Measurements from ENCODE around the gene CORO2B.

CORO2B gene

GRCh38 chr15:68666120-68666811, 87.5 kb downstream of the CORO2B start:
- Histone ChIP-seq H3K4me3 (replicated peaks; ENCODE audit: insufficient read depth, low read length) (no peak overlapping the region), H3K27me3 (ENCODE audit: insufficient read depth, poor library complexity, severe bottlenecking) (no peaks in the 10 kb centered on the region), H3K27ac (replicated peaks) (no peak overlapping the region)
- DNase-seq (ENCODE audit: low read depth in 1 of 2, low spot score in 1 of 2), result peak in 1 of 2 experiments; percentile 47
- TF ChIP-seq POLR2AphosphoS5 (IDR thresholded peaks at IDR 0.05; ENCODE audit: low read depth), result peak; percentile 58; the same call in 1 of the 2 replicates
- peak; percentile 50 for TF ChIP-seq REST (IDR thresholded peaks at IDR 0.05; ENCODE audit: insufficient replicate concordance, low read depth)
- peak; percentile 59; the same call in 1 of the 2 replicates for TF ChIP-seq SPI1 (IDR thresholded peaks at IDR 0.05; ENCODE audit: borderline replicate concordance, low read depth)
- no peak for TF ChIP-seq CTCF (IDR thresholded peaks at IDR 0.05; ENCODE audit: insufficient read depth, low read length)

- Histone ChIP-seq H3K27me3 (ENCODE audit: insufficient read depth, poor library complexity, severe bottlenecking) (no peaks in the 10 kb centered on the region), H3K4me3 (replicated peaks; ENCODE audit: insufficient read depth, low read length) (no peak overlapping the region), H3K27ac (replicated peaks) (no peak overlapping the region)
- DNase-seq (ENCODE audit: low read depth in 1 of 2, low spot score in 1 of 2), result no peak
- no peak for TF ChIP-seq SPI1 (IDR thresholded peaks at IDR 0.05; ENCODE audit: borderline replicate concordance, low read depth)
Observed at GRCh38 chr15:68666812-68667450, 88.1 kb downstream of the CORO2B start.

GRCh38 chr15:68667800-68668625, 89.2 kb downstream of the CORO2B start:
- no peak for DNase-seq (ENCODE audit: low read depth in 1 of 2, low spot score in 1 of 2)
- H3K27ac ChIP-seq (replicated peaks), result no peak overlapping the region
- TF ChIP-seq POLR2AphosphoS5 (IDR thresholded peaks at IDR 0.05; ENCODE audit: low read depth) (no peak), REST (IDR thresholded peaks at IDR 0.05; ENCODE audit: insufficient replicate concordance, low read depth) (no peak), GABPA (IDR thresholded peaks at IDR 0.05; ENCODE audit: low read depth) (no peak), SPI1 (IDR thresholded peaks at IDR 0.05; ENCODE audit: borderline replicate concordance, low read depth) (no peak), CTCF (IDR thresholded peaks at IDR 0.05; ENCODE audit: insufficient read depth, low read length) (no peak)
- H3K4me3 ChIP-seq (replicated peaks; ENCODE audit: insufficient read depth, low read length), result no peak overlapping the region
- no peaks in the 10 kb centered on the region for H3K27me3 ChIP-seq (ENCODE audit: insufficient read depth, poor library complexity, severe bottlenecking)
